Suppressor macrophage (primary cell): ENCODE results near the gene PLK1.

Source experiments
- DNase-seq, 4 experiments: peaks; one replicate each; pipeline ENCODE4 v3.0.0-alpha.2; 2020 to 2022

The PLK1 gene

DNA sequence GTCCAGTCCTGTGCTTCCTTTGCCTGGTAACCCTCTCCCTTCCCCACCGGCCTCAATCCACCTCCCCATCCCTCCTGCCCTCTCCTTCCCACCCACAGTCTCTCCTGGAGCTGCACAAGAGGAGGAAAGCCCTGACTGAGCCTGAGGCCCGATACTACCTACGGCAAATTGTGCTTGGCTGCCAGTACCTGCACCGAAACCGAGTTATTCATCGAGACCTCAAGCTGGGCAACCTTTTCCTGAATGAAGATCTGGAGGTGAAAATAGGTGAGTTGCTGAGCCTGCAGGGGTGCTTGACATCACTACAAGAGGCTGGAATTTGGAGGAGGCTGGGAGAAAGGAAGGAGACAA, 1.3 kb downstream of the PLK1 start:
- no peak for DNase-seq

DNA sequence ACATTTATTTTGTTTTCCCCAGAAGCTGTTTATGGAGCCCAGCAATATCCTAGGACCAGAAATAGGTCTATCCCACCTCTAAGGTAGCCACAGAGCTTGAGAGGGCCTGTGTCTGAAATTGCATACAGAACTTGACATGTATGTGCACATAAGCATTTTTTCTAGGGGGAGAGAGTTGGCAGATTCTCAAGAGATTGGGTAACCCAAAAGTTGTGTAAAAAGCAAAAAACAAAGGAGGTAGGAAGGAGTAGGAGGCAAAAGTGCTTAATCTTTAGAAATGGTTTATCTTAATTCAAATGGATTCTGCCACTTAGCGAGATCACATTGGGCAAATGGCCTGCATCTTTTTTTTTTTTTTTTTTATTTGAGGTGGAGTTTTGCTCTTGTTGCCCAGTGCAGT, 3.5 kb downstream of the PLK1 start:
- DNase-seq: peak; percentile 27 to 73 (median 56)

DNA sequence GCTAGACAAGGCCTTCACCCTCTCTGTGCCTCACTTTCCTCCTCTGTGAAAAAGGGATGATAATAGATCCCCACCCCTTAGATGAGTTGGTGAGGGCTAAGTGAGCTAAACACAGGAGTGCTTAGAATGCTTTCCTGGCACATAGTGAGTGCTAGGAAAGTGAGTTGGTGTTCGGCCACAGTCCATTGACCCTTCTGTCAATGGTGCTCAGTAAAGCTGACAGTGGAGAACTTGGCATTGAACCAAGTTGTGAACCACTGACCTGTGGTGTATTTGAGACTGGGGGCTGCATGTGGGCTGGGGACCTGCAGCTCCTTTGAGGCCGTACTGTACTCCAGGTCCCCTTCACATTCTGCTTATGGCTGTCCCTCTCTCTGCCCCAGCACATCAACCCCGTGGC, 4.8 kb downstream of the PLK1 start:
- no peak for DNase-seq

DNA sequence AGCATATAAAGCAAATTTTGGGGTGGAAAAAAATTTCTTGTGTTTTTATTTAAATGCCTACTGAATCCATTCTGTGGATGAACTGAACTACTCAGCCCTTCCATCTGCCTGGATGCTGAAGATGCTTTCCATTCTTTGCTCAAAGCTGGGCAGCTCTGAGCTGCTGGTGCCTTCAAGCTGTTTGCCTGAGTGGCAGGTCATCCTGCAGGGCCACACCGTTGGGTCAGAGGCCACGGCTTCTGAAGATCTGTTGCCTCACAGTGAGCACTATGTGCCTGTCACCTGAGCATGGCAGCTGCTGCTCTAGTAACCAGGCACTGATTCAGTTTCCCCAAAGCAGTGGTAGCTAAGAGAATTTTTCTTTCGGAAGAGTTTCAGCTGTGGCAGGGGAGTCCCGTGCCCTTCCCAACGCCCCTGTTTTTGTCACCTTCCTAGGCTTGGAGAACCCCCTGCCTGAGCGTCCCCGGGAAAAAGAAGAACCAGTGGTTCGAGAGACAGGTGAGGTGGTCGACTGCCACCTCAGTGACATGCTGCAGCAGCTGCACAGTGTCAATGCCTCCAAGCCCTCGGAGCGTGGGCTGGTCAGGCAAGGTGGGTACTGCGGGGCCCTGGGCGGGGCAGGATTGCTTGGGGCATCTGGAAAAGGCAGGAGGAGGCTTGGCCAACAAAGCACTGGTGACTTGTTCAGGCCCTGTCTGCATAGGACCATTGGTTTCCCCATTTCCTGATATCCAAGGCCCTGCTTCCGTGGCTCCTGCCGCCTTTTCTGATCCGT, 8.5 kb downstream of the PLK1 start:
- no peak for DNase-seq

DNA sequence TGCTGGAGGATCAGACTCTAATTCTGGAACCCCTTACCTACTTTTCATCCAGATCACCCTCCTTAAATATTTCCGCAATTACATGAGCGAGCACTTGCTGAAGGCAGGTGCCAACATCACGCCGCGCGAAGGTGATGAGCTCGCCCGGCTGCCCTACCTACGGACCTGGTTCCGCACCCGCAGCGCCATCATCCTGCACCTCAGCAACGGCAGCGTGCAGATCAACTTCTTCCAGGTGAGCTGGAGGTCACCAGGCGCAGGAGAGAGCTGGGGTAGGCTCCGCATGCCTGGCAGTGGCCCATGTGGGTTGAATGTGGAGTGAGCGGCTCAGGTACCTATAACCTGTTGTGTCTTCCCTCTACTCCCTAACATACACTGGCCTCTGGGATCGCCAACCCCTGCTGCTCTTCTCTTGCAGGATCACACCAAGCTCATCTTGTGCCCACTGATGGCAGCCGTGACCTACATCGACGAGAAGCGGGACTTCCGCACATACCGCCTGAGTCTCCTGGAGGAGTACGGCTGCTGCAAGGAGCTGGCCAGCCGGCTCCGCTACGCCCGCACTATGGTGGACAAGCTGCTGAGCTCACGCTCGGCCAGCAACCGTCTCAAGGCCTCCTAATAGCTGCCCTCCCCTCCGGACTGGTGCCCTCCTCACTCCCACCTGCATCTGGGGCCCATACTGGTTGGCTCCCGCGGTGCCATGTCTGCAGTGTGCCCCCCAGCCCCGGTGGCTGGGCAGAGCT, 10.9 kb downstream of the PLK1 start:
- no peak for DNase-seq

DNA sequence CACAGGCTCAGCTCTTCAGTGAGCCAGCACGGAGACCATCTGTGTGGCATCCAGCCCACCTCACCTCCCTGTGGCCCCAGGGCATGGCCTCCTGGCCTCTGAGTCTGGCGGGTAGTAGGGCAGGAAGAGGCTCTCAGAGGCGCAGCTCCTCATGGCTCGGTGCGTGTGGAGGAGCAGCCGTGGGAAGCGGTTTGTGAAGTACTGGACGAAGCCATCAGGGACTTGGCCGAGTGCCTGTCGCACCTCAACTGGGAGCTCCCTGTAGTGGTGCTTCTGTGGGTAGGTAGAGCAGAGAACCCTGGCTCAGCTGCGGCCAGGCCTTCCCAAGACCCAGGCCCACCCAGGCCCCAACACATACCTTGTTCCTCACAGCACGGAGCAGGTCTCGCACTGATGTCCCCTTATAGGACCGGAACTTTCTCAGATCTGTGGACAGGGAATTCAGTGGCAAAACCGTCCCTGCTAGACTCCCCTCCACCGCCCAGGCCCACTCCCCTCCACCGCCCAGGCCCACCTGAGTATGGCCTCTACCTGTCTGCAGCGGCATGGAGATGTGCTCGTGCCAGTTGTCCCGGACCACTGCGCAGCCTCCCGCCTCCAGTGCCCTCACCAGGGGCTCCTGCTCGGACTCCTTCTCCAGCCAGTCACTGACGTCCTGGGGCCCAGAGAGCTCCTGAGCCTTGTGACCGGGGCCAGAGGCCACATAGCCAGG, 12.2 kb downstream of the PLK1 start:
- no peak for DNase-seq

DNA sequence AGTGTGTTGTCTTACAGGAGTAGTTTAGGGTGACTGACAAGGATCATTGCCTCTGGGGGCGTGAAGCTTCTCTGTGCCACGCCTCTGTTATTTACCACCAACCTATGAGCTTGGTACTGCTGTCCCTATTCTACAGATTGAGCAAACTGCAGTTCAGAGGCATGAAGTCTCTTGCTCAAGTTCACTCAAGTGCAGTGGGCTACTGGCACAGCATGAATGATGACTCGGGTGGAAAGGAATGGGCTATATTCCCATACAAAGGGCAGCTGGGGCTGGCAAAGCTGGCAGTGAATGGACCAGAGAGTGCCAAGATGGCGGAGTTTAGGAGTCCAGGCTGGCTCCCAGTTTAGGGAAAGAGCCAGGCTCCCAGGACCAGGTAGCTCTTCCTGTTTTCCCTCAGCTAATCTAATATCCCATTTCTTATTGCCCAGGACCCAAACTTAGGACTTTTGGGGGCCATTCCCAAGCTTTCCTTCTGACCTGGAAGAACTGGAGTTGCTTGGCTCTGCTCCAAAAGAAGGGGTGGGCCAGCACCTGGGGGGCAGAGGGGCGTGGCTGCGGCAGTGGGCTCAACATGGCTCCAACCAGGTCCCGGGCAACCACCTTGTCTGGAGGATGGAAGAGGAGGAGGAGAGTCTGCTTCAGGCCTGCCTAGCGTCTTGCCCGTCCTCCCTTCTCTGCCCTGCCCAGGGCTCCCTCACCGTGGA, 12.9 kb downstream of the PLK1 start:
- no peak for DNase-seq

DNA sequence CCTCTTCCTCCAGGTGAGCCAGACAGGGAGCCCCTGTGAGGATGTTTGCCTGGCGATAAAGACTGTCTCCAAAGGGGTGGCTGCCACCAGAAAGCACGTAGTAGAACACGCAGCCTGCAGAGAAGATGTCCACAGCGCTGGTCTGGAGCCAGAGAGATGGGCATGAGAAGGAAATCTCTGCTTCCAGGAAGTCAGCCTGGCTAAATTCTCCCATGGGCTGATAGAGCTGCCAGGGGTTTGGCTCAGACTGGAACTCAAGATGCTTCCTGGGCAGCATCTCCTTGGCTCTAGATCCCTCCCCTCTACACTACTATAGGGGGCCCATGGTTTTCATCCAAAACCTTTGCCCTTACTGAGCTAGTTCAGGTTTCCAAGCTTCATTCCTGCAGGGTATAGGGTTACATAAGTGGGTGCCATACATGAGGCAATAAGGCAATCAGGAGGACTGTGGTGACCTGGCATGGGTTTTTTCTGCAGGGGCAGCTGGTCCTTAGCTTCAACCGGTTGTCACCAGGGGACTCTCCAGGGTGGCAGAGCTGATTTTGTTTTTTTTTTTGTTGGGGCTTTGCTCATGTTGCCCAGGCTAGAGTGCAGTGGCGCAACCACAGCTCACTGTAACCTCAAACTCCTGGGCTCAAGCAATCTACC, 13.6 kb downstream of the PLK1 start:
- DNase-seq: no peak

DNA sequence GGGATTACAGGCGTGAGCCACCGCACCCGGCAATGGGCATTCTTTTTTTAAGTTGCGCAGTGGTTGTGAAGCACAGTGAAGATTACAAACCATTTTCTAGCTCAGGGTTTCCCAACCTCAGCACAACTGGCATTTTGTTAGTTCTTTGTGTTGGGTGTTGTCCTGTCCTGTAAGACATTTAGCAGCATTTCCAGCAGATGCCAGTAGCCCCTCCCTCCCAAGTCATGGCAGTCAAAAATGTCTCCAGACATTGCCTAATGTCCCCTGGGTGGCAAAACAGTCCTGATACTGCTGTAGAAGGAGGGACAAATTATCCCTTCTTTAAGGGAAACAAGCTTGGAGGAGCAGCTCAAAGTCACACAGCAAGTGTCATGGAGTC, 15.6 kb downstream of the PLK1 start:
- no peak for DNase-seq

DNA sequence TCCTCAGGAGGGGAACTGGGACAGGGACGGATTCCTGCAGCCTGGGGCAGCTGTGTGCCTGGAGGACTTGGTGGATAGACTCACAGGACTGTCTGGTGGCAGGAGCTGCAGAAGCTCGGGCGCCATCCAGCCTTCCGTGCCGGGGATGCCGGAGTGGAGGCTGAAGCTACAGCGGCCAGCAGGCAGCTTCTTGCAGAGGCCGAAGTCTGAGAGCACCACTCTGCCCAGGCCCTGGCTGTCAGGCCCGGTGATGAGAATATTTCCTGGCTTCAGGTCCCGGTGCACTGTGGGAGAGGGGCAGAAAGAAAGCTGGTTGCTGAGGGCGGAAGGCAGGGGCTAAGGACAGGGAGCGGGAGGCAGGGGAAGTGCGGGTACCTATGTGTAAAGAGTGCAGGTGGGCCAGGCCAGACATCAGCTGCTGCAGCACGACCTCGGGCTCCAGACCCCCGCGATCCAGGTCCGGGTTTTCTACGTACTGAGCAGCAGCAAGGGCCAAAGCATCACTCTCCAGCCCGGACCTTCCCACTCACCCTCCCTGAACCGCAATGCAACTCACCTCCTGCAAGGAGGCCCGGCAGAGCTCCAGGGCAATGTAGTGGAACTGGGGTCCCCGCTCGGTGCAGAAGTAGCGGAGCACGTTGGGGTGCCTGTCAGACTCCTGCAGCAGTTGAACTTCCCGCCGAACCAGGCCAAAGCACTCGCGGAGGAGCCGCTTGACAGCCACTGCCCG, 16.1 kb downstream of the PLK1 start:
- no peak for DNase-seq

DNA sequence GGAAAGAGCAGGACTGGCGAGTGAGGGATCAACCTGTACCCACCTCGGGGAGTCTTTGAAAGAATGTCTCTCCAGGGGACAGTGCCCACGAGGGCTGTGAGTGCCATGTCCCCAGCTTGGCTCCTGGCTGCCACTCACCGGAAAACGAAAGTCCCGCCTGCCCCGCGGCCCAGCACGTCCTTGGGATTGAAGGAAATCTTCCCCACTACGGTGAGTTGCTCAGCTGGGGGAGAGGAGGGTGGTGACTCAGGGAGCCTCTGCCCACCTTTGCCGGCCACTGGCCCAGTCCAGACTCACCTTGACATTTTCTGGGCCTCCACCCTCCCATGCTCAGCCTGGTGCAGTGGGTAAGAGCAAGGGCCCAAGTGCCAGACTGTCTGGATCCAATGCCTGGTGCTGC, 17.1 kb downstream of the PLK1 start:
- DNase-seq: no peak

DNA sequence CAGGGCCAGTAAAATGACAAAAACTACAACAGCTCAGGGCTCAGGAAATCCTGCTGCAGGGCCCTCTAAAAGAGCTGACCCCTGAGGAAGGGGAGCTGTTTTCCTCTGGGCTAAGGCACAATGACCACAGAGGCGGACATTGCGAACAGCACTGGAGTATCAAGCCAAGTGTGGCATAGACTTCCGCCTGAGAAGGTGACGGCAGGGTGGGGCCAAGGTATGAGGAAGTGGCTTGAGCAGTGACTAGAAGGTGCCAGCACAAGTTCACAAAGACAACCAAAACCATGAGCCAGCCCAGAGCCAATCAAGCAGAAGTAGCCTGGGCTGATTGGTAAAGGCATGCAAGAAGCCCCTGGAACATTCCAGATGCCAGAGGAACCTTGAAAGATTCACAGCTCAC, 20.4 kb downstream of the PLK1 start:
- DNase-seq: no peak

DNA sequence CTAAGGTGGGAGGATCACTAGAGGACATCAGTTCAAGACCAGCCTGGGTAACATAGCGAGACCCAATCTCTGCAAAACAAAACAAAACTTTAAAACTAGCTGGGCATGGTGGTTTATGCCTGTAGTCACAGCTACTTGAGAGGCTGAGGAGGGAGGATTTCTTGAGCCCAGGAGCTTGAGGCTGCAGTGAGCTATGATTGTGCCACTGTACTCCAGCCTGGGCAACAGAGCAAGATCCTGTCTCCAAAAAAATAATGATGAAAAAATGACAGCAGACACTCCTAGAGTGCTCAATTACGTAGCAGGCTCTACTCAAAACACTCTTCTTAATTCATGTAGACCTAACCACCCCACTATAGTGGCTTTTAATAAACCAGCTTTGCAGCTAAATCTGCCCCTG, 21.4 kb downstream of the PLK1 start:
- DNase-seq: no peak

DNA sequence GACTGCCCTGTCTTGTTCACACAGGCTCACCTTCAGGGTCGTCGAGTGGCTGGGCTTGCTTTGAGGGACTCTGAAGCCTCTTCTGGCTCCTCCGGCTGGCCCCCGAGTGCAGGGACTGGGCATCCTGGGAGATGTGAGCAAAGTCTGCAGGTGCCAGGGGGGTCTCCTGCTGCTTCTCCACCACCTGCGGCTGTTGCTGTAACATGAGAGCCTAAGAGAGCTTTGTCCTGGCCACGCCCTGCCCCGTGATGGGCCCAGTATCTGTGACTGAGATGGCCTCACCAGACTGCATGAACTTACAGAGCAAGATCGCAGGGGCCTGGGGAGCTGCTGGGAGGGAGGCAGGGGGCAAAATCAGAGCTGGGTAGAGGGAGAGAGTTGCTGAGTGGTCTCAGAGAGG, 21.8 kb downstream of the PLK1 start:
- no peak for DNase-seq

DNA sequence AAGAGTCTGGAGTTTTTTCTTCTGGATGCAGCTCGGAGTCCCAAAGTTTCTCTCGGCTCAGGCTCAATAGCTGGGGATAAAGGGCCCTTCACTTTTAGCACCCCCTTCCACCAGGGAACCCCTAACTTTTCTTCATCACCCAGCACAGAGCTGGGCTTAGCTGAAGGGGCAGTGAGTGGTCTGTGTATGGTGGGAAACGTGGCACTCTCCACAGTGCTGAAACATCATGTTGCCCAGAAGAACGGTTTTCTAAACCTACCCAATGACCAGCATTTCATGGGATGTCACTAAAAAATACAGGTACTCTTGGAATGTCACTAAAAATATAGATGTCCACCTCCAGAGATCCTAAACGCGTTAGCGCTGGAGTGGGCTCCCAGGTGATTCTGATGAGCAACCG, 22.4 kb downstream of the PLK1 start:
- no peak for DNase-seq

DNA sequence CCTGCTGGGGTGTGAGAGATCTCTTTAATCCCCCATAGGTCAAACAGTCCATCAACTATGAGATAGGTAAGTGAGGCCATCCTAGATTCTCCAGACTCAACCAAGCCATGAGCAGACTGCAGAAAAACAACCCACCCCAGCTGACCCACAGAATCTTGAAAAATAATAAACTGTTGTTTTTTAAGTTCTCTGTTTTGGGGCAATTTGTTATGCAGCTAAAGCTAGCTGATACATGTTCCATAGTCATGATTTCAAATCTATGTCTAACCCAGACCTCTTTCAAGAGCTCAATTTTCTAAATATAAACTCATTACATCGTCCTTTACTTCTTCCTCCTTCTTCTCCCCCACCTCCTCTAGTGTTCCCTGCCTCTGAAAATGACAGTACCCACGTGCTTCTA, 24.3 kb downstream of the PLK1 start:
- DNase-seq: no peak

DNA sequence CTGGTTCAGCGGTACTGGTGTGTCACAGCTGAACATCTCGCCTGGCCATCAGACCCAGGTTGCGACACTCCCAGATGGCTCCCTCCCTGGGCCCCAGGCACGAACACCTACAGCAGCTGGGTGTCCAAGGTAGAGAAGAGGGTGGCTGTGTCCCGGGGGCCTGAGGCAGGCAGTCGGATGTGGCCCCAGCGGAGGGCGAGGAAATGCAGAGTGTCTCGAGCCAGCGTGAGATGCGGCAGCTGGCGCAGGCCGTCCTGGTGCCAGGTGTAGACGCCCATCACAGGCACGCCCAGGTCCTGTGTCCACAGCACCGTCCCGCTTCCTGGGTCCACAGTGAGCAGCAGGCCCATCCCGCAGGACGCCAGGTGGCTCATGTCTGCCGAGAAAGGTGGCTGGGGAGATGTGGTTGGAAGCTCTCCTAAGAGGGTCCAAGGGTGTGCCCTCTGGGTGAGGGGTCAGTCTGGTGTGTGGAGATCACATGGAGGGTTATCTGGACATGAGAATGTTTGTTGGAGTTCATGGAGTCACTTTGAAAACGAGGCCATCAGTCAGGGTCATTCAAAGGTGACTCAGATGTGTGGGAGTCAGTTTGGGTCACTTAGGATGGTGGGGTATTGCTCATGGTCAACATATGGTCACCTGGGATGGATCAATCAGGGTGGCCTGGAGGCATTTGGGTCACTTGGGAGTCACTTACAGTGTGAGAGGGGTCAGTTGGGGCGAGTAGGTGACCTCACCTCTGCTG, 26.3 kb downstream of the PLK1 start:
- no peak for DNase-seq

DNA sequence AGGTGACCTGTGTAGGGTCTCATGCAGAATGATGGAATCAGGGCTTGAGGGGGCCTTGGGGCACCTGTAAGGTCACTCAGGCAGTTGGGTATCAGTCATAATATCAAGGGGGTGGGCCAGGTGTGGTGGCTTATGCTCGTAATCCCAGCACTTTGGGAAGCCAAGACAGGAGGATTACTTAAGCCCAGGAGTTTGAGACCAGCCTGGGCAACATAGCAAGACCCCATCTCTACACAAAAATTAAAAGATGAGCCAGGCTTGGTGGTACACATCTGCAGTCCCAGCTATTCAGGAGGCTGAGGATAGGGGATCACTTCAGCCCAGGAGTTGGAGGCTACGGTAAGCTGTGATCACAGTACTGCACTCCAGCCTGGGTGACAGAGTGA, 26.8 kb downstream of the PLK1 start:
- DNase-seq: no peak

DNA sequence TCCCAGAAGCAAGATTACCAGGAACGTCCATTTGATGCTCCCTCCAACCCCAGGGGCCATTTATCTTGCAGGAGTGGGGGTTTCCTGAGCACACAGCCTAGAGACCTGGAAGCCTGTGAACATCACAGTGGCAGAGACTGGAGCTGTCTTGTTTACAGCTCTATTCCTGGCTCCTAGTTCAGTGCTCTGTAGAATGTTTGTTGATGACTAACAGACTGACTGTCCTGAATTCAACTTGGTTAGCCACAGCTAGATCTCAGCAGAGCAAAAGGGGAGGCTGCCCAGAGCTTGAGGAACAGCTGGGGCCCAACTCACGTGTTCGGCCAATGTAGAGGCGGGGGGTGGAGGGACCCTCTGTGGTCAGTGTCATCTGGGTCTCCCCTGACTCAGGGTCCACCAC, 27.8 kb downstream of the PLK1 start:
- no peak for DNase-seq

DNA sequence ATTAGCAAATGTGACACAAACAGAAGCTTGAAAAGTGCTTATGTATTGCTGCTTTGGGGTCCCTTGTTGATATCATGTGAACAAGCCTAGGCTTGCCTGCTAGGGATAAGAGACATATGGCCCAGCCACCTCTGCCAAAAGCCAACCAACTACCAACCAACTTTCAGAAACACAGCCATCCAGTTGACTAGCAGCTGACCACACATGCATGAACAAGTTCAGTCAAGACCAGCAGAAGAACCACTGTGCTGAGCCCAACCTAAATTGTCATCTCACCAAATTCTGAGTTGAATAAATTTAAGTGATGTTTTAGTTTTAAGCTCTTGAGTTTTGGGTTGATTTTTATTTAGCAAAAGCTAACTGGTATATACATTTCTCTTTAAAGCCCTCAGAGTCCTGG, 30.8 kb downstream of the PLK1 start:
- DNase-seq: no peak

DNA sequence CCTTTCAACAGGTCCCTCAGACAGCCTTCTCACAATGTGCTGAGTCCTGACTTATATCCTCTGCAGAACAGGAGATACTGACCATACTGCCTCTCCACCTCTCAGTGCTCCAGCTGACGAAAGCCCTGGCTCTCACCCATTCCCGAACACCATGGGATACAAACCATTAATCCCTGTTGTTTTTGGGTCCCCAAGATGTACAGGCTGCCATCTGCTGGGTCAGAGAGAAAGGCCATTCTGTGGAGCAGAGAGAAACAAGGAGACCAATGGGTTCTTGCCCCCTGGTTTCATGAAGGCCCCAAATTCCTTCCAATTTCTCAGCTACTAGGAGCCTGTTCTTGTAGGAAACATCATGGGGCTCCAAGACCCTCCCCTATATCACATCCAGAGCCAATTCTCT, 31.3 kb downstream of the PLK1 start:
- no peak for DNase-seq
